ENCODE measurements around the gene FAM118A. TPM values are rescaled to one million over a fixed set of nuclear protein-coding genes. Genes with fewer than 3 reads are reported as not detected.
"Not testable (repeated sequence)": the region's sequence is repeated elsewhere in the genome, so short reads cannot be mapped to it uniquely, and the experiment has no call there.

The FAM118A gene
- total and polyA plus RNA-seq, 11 donors = 4.0 to 46.8 (median 15.0) TPM

GRCh38 chr22:45291061-45291930 lies 18.4 kb upstream of the FAM118A start:
- intact Hi-C loops (cut with DNase I) = no loop called here
- no peak for TF ChIP-seq POLR2A (IDR thresholded peaks at IDR 0.05)
- no peak for TF ChIP-seq CTCF (IDR thresholded peaks at IDR 0.05)
- Histone ChIP-seq H3K27ac (no peak overlapping the region), H3K27me3 (peaks cover 0 to 8% (median 0%) of the 10 kb centered on the region in 9 donors), H3K36me3 (no peaks in the 10 kb centered on the region), H3K4me1 (peaks cover 0 to 18% (median 0%) of the 10 kb centered on the region in 12 donors), H3K4me3 (no peak overlapping the region), H3K9me3 (no peaks in the 10 kb centered on the region)
- 87 to 91% (median 88%) methylated on average over 8 of the region's 8 CpGs for WGBS, 4 donors
- ATAC-seq (no peak), DNase-seq (no peak)

- Histone ChIP-seq H3K36me3 (no peaks in the 10 kb centered on the region), H3K4me3 (no peak overlapping the region), H3K27me3 (peaks cover 0 to 8% (median 0%) of the 10 kb centered on the region in 9 donors), H3K4me1 (peaks cover 0 to 22% (median 0%) of the 10 kb centered on the region in 12 donors), H3K27ac (no peak overlapping the region), H3K9me3 (no peaks in the 10 kb centered on the region)
- no peak for DNase-seq
- TF ChIP-seq POLR2A (IDR thresholded peaks at IDR 0.05) (no peak), CTCF (IDR thresholded peaks at IDR 0.05) (no peak)
- 61 to 75% (median 73%) methylated on average over 7 to 9 of the region's 9 CpGs for WGBS, 4 donors
- intact Hi-C loops (cut with DNase I) = no loop called here
- ATAC-seq = no peak
Observed at GRCh38 chr22:45291931-45292290, 17.8 kb upstream of the FAM118A start.

GRCh38 chr22:45292731-45293442 lies 16.8 kb upstream of the FAM118A start:
- Histone ChIP-seq H3K36me3 (no peaks in the 10 kb centered on the region), H3K9me3 (no peaks in the 10 kb centered on the region), H3K27me3 (peaks cover 0 to 8% (median 0%) of the 10 kb centered on the region in 9 donors), H3K4me1 (peaks cover 0 to 22% (median 0%) of the 10 kb centered on the region in 12 donors), H3K27ac (no peak overlapping the region), H3K4me3 (no peak overlapping the region)
- 57 to 66% (median 61%) methylated on average over 21 to 23 of the region's 23 CpGs for WGBS, 4 donors
- TF ChIP-seq CTCF (IDR thresholded peaks at IDR 0.05) = no peak
- no peak for TF ChIP-seq POLR2A (IDR thresholded peaks at IDR 0.05)
- ATAC-seq (no peak), DNase-seq (no peak)
- intact Hi-C loops (cut with DNase I) = no loop called here

- DNase-seq (no peak), ATAC-seq (no peak)
- peaks cover 0 to 8% (median 0%) of the 10 kb centered on the region in 9 donors for H3K27me3 ChIP-seq
- H3K36me3 ChIP-seq = no peaks in the 10 kb centered on the region
- TF ChIP-seq POLR2A (IDR thresholded peaks at IDR 0.05) (no peak), CTCF (IDR thresholded peaks at IDR 0.05) (no peak)
- peaks cover 0 to 22% (median 0%) of the 10 kb centered on the region in 12 donors for H3K4me1 ChIP-seq
- H3K9me3 ChIP-seq = no peaks in the 10 kb centered on the region
- intact Hi-C loops (cut with DNase I) = no loop called here
- no peak overlapping the region for H3K27ac ChIP-seq
- 69 to 75% (median 73%) methylated on average over 6 of the region's 6 CpGs for WGBS, 4 donors
- H3K4me3 ChIP-seq = no peak overlapping the region
Observed at GRCh38 chr22:45294030-45294429, 15.7 kb upstream of the FAM118A start.

- WGBS, 4 donors = 88 to 94% (median 92%) methylated on average over 6 of the region's 6 CpGs
- H3K36me3 ChIP-seq; H3K27me3 ChIP-seq; H3K27ac ChIP-seq; H3K9me3 ChIP-seq; H3K4me3 ChIP-seq; DNase-seq; intact Hi-C loops (cut with DNase I); ATAC-seq: not testable (repeated sequence)
- H3K4me1 ChIP-seq = peaks cover 0 to 22% (median 0%) of the 10 kb centered on the region in 12 donors
Observed at GRCh38 chr22:45295004-45295403, 14.7 kb upstream of the FAM118A start.
